Lung (tissue), 12 donors: Measurements from ENCODE around the gene VEGFA. TPM values are rescaled to one million over a fixed set of nuclear protein-coding genes. Genes with fewer than 3 reads are reported as not detected.

Source experiments
- ATAC-seq: fragments of 200-7000 bp; cut with Tn5 transposase; one replicate; pipeline ENCODE4 v1.9.1; 2020; ENCODE audit warnings: moderate number of reproducible peaks; ENCODE audit not compliant: insufficient read depth, low FRiP score
- DNase-seq, 3 donors: peaks; one replicate each; pipeline ENCODE4 v3.0.0-alpha.2; 2013 to 2017
- H3K27ac ChIP-seq, 2 donors: one replicate each; pipeline ENCODE4 v1.5.1; 2013; ENCODE audit warnings: mild to moderate bottlenecking in 2 of 2, moderate library complexity in 2 of 2, control low read depth in 1 of 2, inconsistent platforms in 1 of 2, low read depth in 1 of 2, low read length in 1 of 2
- H3K27me3 ChIP-seq, 3 donors: one replicate each; pipeline ENCODE4 v1.5.1; 2013; ENCODE audit warnings: low read length in 2 of 3; ENCODE audit not compliant: control insufficient read depth in 3 of 3, insufficient read depth in 3 of 3
- H3K36me3 ChIP-seq, 4 donors: one replicate each; pipeline ENCODE4 v1.5.1; 2013; ENCODE audit warnings: low read length in 4 of 4, mild to moderate bottlenecking in 1 of 4, moderate library complexity in 1 of 4; ENCODE audit not compliant: control insufficient read depth in 4 of 4, insufficient read depth in 4 of 4
- H3K4me1 ChIP-seq, 5 donors: one replicate each; pipeline ENCODE4 v1.5.1; 2013; ENCODE audit warnings: low read length in 5 of 5, mild to moderate bottlenecking in 2 of 5, moderate library complexity in 1 of 5; ENCODE audit not compliant: control insufficient read depth in 5 of 5, insufficient read depth in 5 of 5
- H3K4me3 ChIP-seq: one replicate; pipeline ENCODE4 v1.5.1; 2013; ENCODE audit warnings: mild to moderate bottlenecking, control low read depth, moderate library complexity
- H3K9ac ChIP-seq, 2 donors: one replicate each; pipeline ENCODE4 v1.5.1; 2013; ENCODE audit warnings: low read length in 2 of 2, control low read depth in 1 of 2; ENCODE audit not compliant: insufficient read depth in 1 of 2
- H3K9me3 ChIP-seq, 4 donors: one replicate each; pipeline ENCODE4 v1.5.1; 2013; ENCODE audit warnings: low read length in 3 of 4, mild to moderate bottlenecking in 1 of 4, moderate library complexity in 1 of 4; ENCODE audit not compliant: control insufficient read depth in 4 of 4, insufficient read depth in 3 of 4
- CTCF ChIP-seq: IDR thresholded peaks from 2 replicates; pipeline ENCODE4 v1.5.1; 2012; ENCODE audit warnings: mild to moderate bottlenecking; ENCODE audit errors: control extremely low read depth, extremely low read depth
- WGBS, 2 donors: extraction: QIAGEN DNeasy Blood & Tissue Kit; methylation state at CpG; one replicate each; pipeline ENCODE4 v1.1.7; 2013; 5-methylcytosine and 5-hydroxymethylcytosine counted together
- polyA plus RNA-seq, 2 donors: library from polyadenylated mRNA; stranded (reverse); fragments of 200-250 nt; gene quantifications; one replicate each; pipeline ENCODE4 v1.2.1, GENCODE V29; 2013
- total RNA-seq, 2 donors: library from RNA; depleted of rRNA in 1 of 2; stranded (reverse); fragments of >200 nt in 1 of 2; gene quantifications; one replicate each; pipeline ENCODE4 v1.2.1, GENCODE V29; 2014 to 2021
- donor health status: control.
- donor health status: control.
- donor health status: Bipolar disorder and iron deficiency.
- donor health status: healthy.
- donor health status: DM: yes; HTN: yes; CAD: no.

VEGFA gene
- total and polyA plus RNA-seq, 4 donors, result 98.3 to 275 (median 140) TPM

DNA sequence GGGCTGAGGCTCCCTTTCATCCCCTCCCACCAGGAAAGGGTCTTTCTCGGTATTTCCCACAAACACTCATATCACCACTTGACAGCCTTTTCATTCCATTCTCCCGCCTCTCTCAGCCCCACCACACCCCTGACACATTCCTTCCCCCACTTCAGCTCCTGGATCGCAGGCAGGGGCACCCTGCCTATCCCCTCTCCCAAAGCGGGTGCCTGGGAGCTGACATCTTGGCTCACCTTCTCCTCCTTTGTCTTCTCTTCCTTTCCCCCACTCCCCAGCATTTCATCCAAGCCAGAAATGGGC lies 10.2 kb upstream of the VEGFA start:
- 70 to 71% methylated on average over 4 of the region's 4 CpGs for WGBS, 2 donors
- Histone ChIP-seq H3K9me3 (no peaks in the 10 kb centered on the region), H3K9ac (no peak overlapping the region), H3K4me1 (peaks cover 0 to 50% (median 16%) of the 10 kb centered on the region in 5 donors), H3K27ac (no peak overlapping the region), H3K27me3 (no peaks in the 10 kb centered on the region), H3K4me3 (no peak overlapping the region), H3K36me3 (no peaks in the 10 kb centered on the region)
- no peak for TF ChIP-seq CTCF
- DNase-seq (peak in 2 of 3 donors; percentile 61 to 64), ATAC-seq (peak; percentile 67)

GRCh38 chr6:43760210-43761168 lies 9.5 kb upstream of the VEGFA start:
- no peak for TF ChIP-seq CTCF
- H3K27me3 ChIP-seq, result no peaks in the 10 kb centered on the region
- H3K9me3 ChIP-seq, result no peaks in the 10 kb centered on the region
- 71 to 74% methylated on average over 15 of the region's 15 CpGs for WGBS, 2 donors
- no peak for ATAC-seq
- DNase-seq, result peak in 2 of 3 donors; percentile 18 to 40
- no peaks in the 10 kb centered on the region for H3K36me3 ChIP-seq
- peak overlapping the region in 1 of 2 donors; percentile 13 for H3K27ac ChIP-seq
- H3K9ac ChIP-seq, result no peak overlapping the region
- H3K4me1 ChIP-seq, result peaks cover 0 to 50% (median 16%) of the 10 kb centered on the region in 5 donors
- no peak overlapping the region for H3K4me3 ChIP-seq

GRCh38 chr6:43761666-43762409 lies 8.2 kb upstream of the VEGFA start:
- Histone ChIP-seq H3K4me1 (peaks cover 0 to 53% (median 19%) of the 10 kb centered on the region in 5 donors), H3K4me3 (no peak overlapping the region), H3K9ac (no peak overlapping the region), H3K9me3 (no peaks in the 10 kb centered on the region), H3K27me3 (no peaks in the 10 kb centered on the region), H3K36me3 (no peaks in the 10 kb centered on the region), H3K27ac (no peak overlapping the region)
- TF ChIP-seq CTCF, result no peak
- no peak for ATAC-seq
- DNase-seq, result peak; percentile 51 to 71 (median 69)
- WGBS, 2 donors, result 88 to 89% methylated on average over 9 of the region's 9 CpGs
